PFSK-1 (cell line): ENCODE measurements around the gene CDON.
A peak's percentile ranks its signal among the peaks of the same experiment; 100 is the strongest.

Source experiments
- FOXP2 ChIP-seq: optimal IDR thresholded peaks from 2 replicates; pipeline ENCODE3; 2011; ENCODE audit warnings: borderline replicate concordance, control low read depth, inconsistent platforms; ENCODE audit not compliant: insufficient read depth; ENCODE audit errors: extremely low read length, extremely low read depth
- POLR2AphosphoS5 ChIP-seq: IDR thresholded peaks from 2 replicates; pipeline ENCODE4 v1.6.1; 2012; ENCODE audit warnings: low read depth, mild to moderate bottlenecking, control low read depth, low read length, moderate library complexity
- REST ChIP-seq, 2 experiments: IDR thresholded peaks; 2 replicates each; pipeline versions ENCODE4 v1.6.1 to v1.8.0; 2011 to 2012; ENCODE audit warnings: low read depth in 2 of 2, low read length in 2 of 2, control low read depth in 1 of 2, inconsistent platforms in 1 of 2, mild to moderate bottlenecking in 1 of 2, moderate library complexity in 1 of 2; ENCODE audit not compliant: insufficient read depth in 1 of 2
- SIN3A ChIP-seq: IDR thresholded peaks from 2 replicates; pipeline ENCODE4 v1.6.1; 2012; ENCODE audit warnings: mild to moderate bottlenecking, low read length, moderate library complexity, borderline replicate concordance; ENCODE audit not compliant: insufficient read depth
- TAF1 ChIP-seq: IDR thresholded peaks from 2 replicates; pipeline ENCODE4 v1.6.1; 2012; ENCODE audit warnings: low read length, control low read depth, borderline replicate concordance; ENCODE audit not compliant: insufficient read depth

Gene CDON

GRCh38 chr11:126034039-126034932, 28.4 kb downstream of the CDON start:
- no peak for TF ChIP-seq FOXP2
- peak; percentile 31; the same call in 1 of the 2 replicates for TF ChIP-seq TAF1
- TF ChIP-seq POLR2AphosphoS5 = peak; percentile 41; the same call in 1 of the 2 replicates

- TF ChIP-seq FOXP2 (no peak), SIN3A (no peak), POLR2AphosphoS5 (no peak), TAF1 (no peak), REST (IDR thresholded peaks at IDR 0.05; ENCODE audit: insufficient read depth in 1 of 2, low read depth in 2 of 2, low read length in 2 of 2) (no peak)
Measured at GRCh38 chr11:126032375-126032774, 30.3 kb downstream of the CDON start.

GRCh38 chr11:126029805-126030204, 32.9 kb downstream of the CDON start:
- no peak for TF ChIP-seq REST (IDR thresholded peaks at IDR 0.05; ENCODE audit: insufficient read depth in 1 of 2, low read depth in 2 of 2, low read length in 2 of 2)
- TF ChIP-seq TAF1 = no peak
- no peak for TF ChIP-seq FOXP2
- TF ChIP-seq POLR2AphosphoS5 = no peak
- no peak for TF ChIP-seq SIN3A

- TF ChIP-seq SIN3A = no peak
- no peak for TF ChIP-seq POLR2AphosphoS5
- no peak for TF ChIP-seq TAF1
- no peak for TF ChIP-seq REST (IDR thresholded peaks at IDR 0.05; ENCODE audit: insufficient read depth in 1 of 2, low read depth in 2 of 2, low read length in 2 of 2)
- TF ChIP-seq FOXP2 = no peak
Measured at GRCh38 chr11:126029237-126029636, 33.4 kb downstream of the CDON start.

GRCh38 chr11:126026579-126026978, 36.1 kb downstream of the CDON start:
- TF ChIP-seq REST (IDR thresholded peaks at IDR 0.05; ENCODE audit: insufficient read depth in 1 of 2, low read depth in 2 of 2, low read length in 2 of 2) (no peak), FOXP2 (no peak), TAF1 (no peak), POLR2AphosphoS5 (no peak), SIN3A (no peak)
